Upper lobe of left lung (tissue), 6 donors: Measurements from ENCODE around the gene CROCC. TPM values are rescaled to one million over a fixed set of nuclear protein-coding genes. Genes with fewer than 3 reads are reported as not detected.

Source experiments
- ATAC-seq, 2 donors: fragments of 200-7000 bp; cut with Tn5 transposase; one replicate each; pipeline ENCODE4 v1.9.1; 2022; ENCODE audit warnings: mild to moderate bottlenecking in 2 of 2, moderate library complexity in 2 of 2; ENCODE audit not compliant: low FRiP score in 2 of 2
- DNase-seq, 2 donors: peaks; one replicate each; pipeline ENCODE4 v3.0.0-alpha.2; 2019 to 2020
- H3K27ac ChIP-seq, 4 donors: fragments of 200-600 bp; sonication (generic); one replicate each; pipeline ENCODE4 v1.5.1; 2016 to 2019
- H3K27me3 ChIP-seq, 4 donors: fragments of 200-600 bp; sonication (generic); one replicate each; pipeline ENCODE4 v1.5.1; 2017 to 2019
- H3K36me3 ChIP-seq, 4 donors: fragments of 200-600 bp; sonication (generic); one replicate each; pipeline ENCODE4 v1.5.1; 2016 to 2019
- H3K4me1 ChIP-seq, 4 donors: fragments of 200-600 bp; sonication (generic); one replicate each; pipeline ENCODE4 v1.5.1; 2018 to 2019
- H3K4me3 ChIP-seq, 4 donors: fragments of 200-600 bp; sonication (generic); one replicate each; pipeline ENCODE4 v1.5.1; 2017 to 2019; ENCODE audit warnings: mild to moderate bottlenecking in 2 of 4, moderate library complexity in 1 of 4
- H3K9me3 ChIP-seq, 4 donors: fragments of 200-600 bp; sonication (generic); one replicate each; pipeline ENCODE4 v1.5.1; 2018 to 2019
- CTCF ChIP-seq, 6 experiments: fragments of 450-650 bp in 4 of 6; fragments of 200-600 bp in 2 of 6; sonication (generic) in 2 of 6; IDR thresholded peaks; one replicate each; pipeline ENCODE4 v1.5.1; 2016 to 2019; ENCODE audit warnings: antibody characterized with exemption in 6 of 6
- EP300 ChIP-seq, 4 donors: sonication (generic); formaldehyde crosslinking; IDR thresholded peaks; one replicate each; pipeline ENCODE4 v1.5.1; 2017; ENCODE audit warnings: antibody characterized with exemption in 4 of 4, control low read depth in 2 of 4
- POLR2A ChIP-seq, 4 donors: fragments of 450-650 bp; IDR thresholded peaks; one replicate each; pipeline ENCODE4 v1.5.1; 2016 to 2017; ENCODE audit warnings: antibody characterized with exemption in 4 of 4, mild to moderate bottlenecking in 2 of 4
- POLR2AphosphoS5 ChIP-seq, 2 donors: sonication (generic); formaldehyde crosslinking; IDR thresholded peaks; one replicate each; pipeline ENCODE4 v1.5.1; 2017; ENCODE audit warnings: antibody characterized with exemption in 2 of 2
- WGBS, 2 donors: methylation state at CpG; one replicate each; pipeline ENCODE4 v1.1.5; 2017 to 2018; 5-methylcytosine and 5-hydroxymethylcytosine counted together
- total RNA-seq, 6 donors: library from RNA; depleted of rRNA in 4 of 6; stranded (reverse); fragments of >200 nt in 4 of 6; gene quantifications; one replicate each; pipeline versions ENCODE4 v1.1.0 to v1.2.1, GENCODE V29; 2016 to 2021
- donor health status: DM: no; HTN: no; CAD: no; lungs with moderate emphysema.
- donor health status: DM: no; HTN: yes; CAD: no; lungs with severe emphysema.

The CROCC gene
- total RNA-seq, 6 donors from 2014 or later, result 21.0 to 184 (median 48.9) TPM

GRCh38 chr1:16970132-16970910, 48.6 kb downstream of the CROCC start:
- ATAC-seq (no peak), DNase-seq (peak in 1 of 2 donors; percentile 68)
- Histone ChIP-seq H3K9me3 (no peaks in the 10 kb centered on the region), H3K36me3 (peaks cover 0 to 34% (median 20%) of the 10 kb centered on the region in 4 donors), H3K4me1 (peaks cover 5 to 12% (median 9%) of the 10 kb centered on the region in 4 donors), H3K27ac (no peak overlapping the region), H3K4me3 (no peak overlapping the region), H3K27me3 (no peaks in the 10 kb centered on the region)
- WGBS, 2 donors, result 94% methylated on average over 7 to 19 of the region's 28 CpGs
- TF ChIP-seq EP300 (IDR thresholded peaks at IDR 0.05), result no peak
- no peak for TF ChIP-seq CTCF (IDR thresholded peaks at IDR 0.05)
- no peak for TF ChIP-seq POLR2A (IDR thresholded peaks at IDR 0.05)
- TF ChIP-seq POLR2AphosphoS5 (IDR thresholded peaks at IDR 0.05), result no peak

GRCh38 chr1:16971341-16972188, 49.8 kb downstream of the CROCC start:
- no peaks in the 10 kb centered on the region for H3K9me3 ChIP-seq
- peaks cover 0 to 22% (median 10%) of the 10 kb centered on the region in 4 donors for H3K36me3 ChIP-seq
- H3K4me3 ChIP-seq, result no peak overlapping the region
- no peaks in the 10 kb centered on the region for H3K27me3 ChIP-seq
- DNase-seq (peak in 1 of 2 donors; percentile 75), ATAC-seq (no peak)
- 77 to 80% methylated on average over 17 to 25 of the region's 28 CpGs for WGBS, 2 donors
- H3K4me1 ChIP-seq, result peaks cover 5 to 11% (median 9%) of the 10 kb centered on the region in 4 donors
- TF ChIP-seq POLR2AphosphoS5 (IDR thresholded peaks at IDR 0.05) (no peak), POLR2A (IDR thresholded peaks at IDR 0.05) (no peak), EP300 (IDR thresholded peaks at IDR 0.05) (no peak), CTCF (IDR thresholded peaks at IDR 0.05) (no peak)
- peak overlapping the region in 1 of 4 donors; percentile 17 for H3K27ac ChIP-seq

GRCh38 chr1:16972189-16972895, 50.6 kb downstream of the CROCC start:
- ATAC-seq (no peak), DNase-seq (peak in 1 of 2 donors; percentile 36)
- Histone ChIP-seq H3K4me3 (no peak overlapping the region), H3K27ac (peak overlapping the region in 1 of 4 donors; percentile 17), H3K36me3 (peaks cover 0 to 21% (median 9%) of the 10 kb centered on the region in 4 donors), H3K4me1 (peaks cover under 1 to 4% (median 4%) of the 10 kb centered on the region in 4 donors), H3K9me3 (no peaks in the 10 kb centered on the region), H3K27me3 (no peaks in the 10 kb centered on the region)
- TF ChIP-seq POLR2AphosphoS5 (IDR thresholded peaks at IDR 0.05), result no peak
- TF ChIP-seq POLR2A (IDR thresholded peaks at IDR 0.05), result no peak
- TF ChIP-seq EP300 (IDR thresholded peaks at IDR 0.05), result no peak
- TF ChIP-seq CTCF (IDR thresholded peaks at IDR 0.05), result no peak
- WGBS, 2 donors, result 69 to 72% methylated on average over 6 to 11 of the region's 11 CpGs

- WGBS, 2 donors, result 81 to 85% methylated on average over 7 to 9 of the region's 9 CpGs
- Histone ChIP-seq H3K4me3 (no peak overlapping the region), H3K27me3 (no peaks in the 10 kb centered on the region), H3K9me3 (no peaks in the 10 kb centered on the region), H3K36me3 (peaks cover 0 to 15% (median 4%) of the 10 kb centered on the region in 4 donors), H3K4me1 (no peaks in the 10 kb centered on the region), H3K27ac (no peak overlapping the region)
- ATAC-seq (no peak), DNase-seq (no peak)
- TF ChIP-seq CTCF (IDR thresholded peaks at IDR 0.05) (no peak), POLR2AphosphoS5 (IDR thresholded peaks at IDR 0.05) (no peak), POLR2A (IDR thresholded peaks at IDR 0.05) (no peak), EP300 (IDR thresholded peaks at IDR 0.05) (no peak)
Observed at GRCh38 chr1:16973215-16973614, 51.5 kb downstream of the CROCC start.
